GM12891 (cell line): ENCODE measurements around the gene TLE6.

Experiments
- DNase-seq: peaks from one replicate; pipeline ENCODE4 v3.0.0; 2011; ENCODE audit warnings: low spot score; ENCODE audit not compliant: insufficient read length
- FAIRE-seq: peaks from 2 replicates; lab custom pipeline; 2011; peaks lifted over from hg19 to GRCh38; lab: Jason Lieb, UNC
- PAX5 ChIP-seq: IDR thresholded peaks from 2 replicates; pipeline ENCODE4 v1.6.1; 2011; ENCODE audit warnings: low read length, moderate library complexity, mild to moderate bottlenecking; ENCODE audit not compliant: insufficient read depth, severe bottlenecking
- POLR2A ChIP-seq: IDR thresholded peaks from 2 replicates; pipeline ENCODE4 v1.6.1; 2011; ENCODE audit warnings: low read depth, low read length, control low read depth
- POLR2AphosphoS5 ChIP-seq: IDR thresholded peaks from 2 replicates; pipeline ENCODE4 v1.6.1; 2011; ENCODE audit warnings: low read depth, low read length, control low read depth
- POU2F2 ChIP-seq: IDR thresholded peaks from 2 replicates; pipeline ENCODE4 v1.6.1; 2011; ENCODE audit warnings: low read depth, mild to moderate bottlenecking, control low read depth, low read length, moderate library complexity
- SPI1 ChIP-seq: IDR thresholded peaks from 2 replicates; pipeline ENCODE4 v1.6.1; 2011; ENCODE audit warnings: low read depth, low read length, control low read depth
- TAF1 ChIP-seq: IDR thresholded peaks from 2 replicates; pipeline ENCODE4 v1.6.1; 2011; ENCODE audit warnings: low read depth, low read length, control low read depth

TLE6 gene

DNA sequence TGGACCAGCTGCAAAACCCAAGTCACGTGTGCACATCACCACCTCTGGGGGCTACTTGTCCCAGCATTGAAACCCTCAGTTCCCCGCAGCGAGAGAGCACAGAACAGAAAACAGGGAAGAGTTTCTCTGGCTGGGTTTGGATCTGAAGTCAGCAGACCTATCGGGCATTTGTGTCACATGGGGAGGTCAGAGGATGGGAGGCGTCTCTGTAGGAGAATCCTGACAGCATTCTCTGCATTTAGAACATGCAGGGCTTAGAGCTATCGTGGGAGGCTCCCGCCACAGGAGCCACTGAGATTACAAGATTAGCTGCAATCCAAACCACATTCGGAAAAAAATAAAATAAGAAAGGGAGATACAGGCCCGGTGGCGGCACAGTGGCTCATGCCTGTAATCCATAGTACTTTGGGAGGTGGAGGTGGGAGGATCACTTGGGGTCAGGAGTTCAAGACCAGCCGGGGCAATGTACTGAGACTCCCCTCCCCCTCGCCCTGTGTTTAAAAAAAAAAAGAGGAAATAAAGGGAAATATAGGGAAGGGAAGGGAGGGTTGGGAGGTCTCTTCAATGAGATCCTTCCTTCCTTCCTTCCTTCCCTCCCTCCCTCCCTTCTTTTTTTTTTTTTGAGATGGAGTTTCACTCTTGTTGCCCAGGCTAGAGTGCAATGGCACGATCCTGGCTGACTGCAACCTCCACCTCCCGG lies 2.9 kb upstream of the TLE6 start:
- TF ChIP-seq POLR2A, result no peak
- TF ChIP-seq SPI1, result no peak
- TF ChIP-seq POU2F2, result no peak
- TF ChIP-seq POLR2AphosphoS5, result no peak
- FAIRE-seq (no peak), DNase-seq (no peak)

DNA sequence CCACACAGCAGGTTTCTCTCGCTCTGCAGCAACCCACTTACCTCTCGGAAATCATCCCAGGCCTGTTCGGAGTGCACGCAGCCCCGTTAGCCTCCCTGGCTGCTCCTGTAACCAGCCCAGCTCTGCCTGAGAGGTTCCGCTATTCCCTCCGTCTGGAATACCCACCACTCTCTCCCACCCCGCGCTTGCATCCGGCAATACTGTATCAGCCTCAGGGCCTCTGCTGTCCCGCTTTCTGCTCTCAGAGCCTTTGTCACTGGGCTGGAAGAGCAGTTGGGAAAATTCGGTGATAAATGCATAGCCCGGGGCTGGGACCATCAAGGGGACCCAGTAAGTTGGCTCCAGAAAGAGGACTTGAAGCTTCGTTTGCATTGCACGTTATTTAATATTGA lies 759 bp upstream of the TLE6 start:
- FAIRE-seq, result no peak
- no peak for DNase-seq
- TF ChIP-seq POLR2A (no peak), PAX5 (no peak), SPI1 (no peak), TAF1 (no peak), POU2F2 (no peak), POLR2AphosphoS5 (no peak)

DNA sequence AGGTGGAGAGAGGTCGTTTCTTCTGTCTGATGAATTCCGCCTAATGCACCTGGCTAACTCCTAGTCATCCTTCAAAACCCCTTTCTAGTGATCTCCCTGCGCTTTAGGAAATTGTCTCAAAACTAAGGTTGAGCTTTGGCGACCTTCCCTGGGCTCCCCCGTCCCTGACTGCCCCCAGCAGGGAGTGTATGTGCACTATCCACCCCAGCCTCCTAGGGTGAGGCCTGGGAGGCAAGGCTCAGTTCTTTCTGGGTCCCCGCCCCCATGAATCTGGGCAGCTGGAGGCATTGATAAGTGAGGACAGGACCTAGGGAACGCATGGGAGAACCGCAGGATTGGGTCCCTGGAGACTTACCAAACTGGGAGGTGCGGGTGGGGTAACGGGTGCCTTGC lies 378 bp downstream of the TLE6 start:
- no peak for DNase-seq
- TF ChIP-seq PAX5, result no peak
- TF ChIP-seq TAF1, result no peak
- TF ChIP-seq POLR2A, result no peak
- TF ChIP-seq POU2F2, result no peak
- no peak for TF ChIP-seq SPI1
- no peak for TF ChIP-seq POLR2AphosphoS5
- no peak for FAIRE-seq

DNA sequence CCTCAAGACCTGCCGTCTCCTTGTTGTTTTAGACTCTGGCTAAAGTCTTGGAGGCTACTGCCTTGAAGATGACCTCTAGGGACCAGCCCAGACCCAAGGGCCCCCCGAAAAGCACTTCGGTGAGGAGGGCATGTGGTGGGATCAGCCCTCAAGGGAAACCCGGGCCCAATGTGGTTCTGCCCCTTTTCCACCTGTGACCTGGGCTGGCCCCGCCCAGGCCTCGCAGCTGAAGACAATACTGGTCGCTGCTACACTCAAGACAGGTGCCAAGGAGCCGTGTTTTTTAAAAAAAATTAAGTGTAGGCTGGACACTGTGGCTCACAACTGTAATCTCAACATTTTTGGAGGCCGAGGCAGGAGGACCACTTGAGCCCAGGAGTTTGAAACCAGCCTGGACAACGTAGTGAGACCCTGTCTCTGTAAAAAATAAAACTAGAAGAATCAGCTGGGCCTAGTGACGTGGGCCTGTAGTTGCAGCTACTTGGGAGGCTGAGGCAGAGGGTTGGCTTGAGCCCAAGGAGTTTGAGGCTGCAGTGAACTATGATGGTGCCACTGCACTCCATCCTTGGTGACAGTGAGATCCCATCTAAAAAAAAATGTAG lies 903 bp downstream of the TLE6 start:
- DNase-seq (no peak), FAIRE-seq (no peak)
- TF ChIP-seq POU2F2, result no peak
- TF ChIP-seq POLR2AphosphoS5, result no peak
- no peak for TF ChIP-seq SPI1
- no peak for TF ChIP-seq TAF1
- no peak for TF ChIP-seq PAX5
- TF ChIP-seq POLR2A, result no peak

DNA sequence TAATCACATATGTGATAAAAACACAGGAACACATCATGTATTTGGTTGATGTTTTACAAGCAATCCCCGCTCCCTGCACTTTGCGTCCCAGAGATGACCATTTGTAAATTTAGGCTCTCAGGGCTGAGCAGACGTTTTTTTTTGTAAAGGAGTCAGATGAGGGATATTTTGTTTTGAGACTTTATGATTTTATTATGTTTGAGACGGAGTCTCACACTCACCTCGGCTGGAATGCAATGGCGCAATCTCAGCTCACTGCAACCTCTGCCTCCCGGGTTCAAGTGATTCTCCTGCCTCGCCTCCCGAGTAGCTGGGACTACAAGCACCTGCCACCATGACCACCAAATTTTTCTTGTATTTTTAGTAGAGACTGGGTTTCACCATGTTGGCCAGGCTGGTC lies 1.4 kb downstream of the TLE6 start:
- no peak for TF ChIP-seq POU2F2
- TF ChIP-seq PAX5, result no peak
- no peak for TF ChIP-seq POLR2A
- no peak for TF ChIP-seq SPI1
- no peak for TF ChIP-seq POLR2AphosphoS5
- no peak for TF ChIP-seq TAF1
- no peak for FAIRE-seq
- no peak for DNase-seq

DNA sequence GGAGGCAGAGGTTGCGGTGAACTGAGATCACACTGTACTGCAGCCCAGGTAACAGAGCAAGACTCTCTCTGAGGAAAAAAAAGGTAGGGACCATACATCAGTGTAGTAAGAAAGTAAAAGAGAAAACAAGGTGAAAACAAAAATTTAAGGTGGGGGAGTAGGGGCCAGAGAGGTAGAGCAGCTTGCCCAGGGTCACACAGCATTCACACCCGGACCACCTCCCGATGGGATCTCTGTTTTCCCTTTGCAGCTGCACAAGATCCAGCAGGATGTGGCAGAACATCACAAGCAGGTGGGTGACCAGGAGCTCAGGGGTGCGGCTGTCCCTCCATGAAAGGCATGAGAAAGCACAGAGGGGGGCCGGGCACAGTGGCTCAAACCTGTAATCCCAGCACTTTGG lies 4.5 kb downstream of the TLE6 start:
- DNase-seq (no peak), FAIRE-seq (no peak)
- TF ChIP-seq PAX5, result no peak
- no peak for TF ChIP-seq TAF1

DNA sequence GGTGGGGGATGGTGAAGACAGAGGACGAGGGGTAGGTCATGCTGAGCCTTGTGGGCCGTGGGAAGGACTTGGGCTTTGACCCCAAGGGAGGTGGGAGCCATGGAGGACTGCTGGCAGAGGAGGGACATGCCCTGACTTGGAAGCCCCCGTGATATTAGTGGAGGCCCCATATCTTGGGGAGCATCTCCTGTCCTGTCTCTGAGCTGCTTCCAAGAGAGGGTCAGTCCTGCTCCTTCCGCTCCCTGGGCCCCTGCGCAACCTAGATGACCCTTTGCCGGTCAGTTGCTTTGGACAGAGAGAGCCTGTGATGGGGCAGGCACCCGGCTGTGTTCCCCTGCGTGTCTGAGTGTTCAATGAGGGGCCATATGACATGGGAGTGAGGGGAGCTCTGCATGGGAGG lies 5.2 kb downstream of the TLE6 start:
- FAIRE-seq (no peak), DNase-seq (no peak)
- TF ChIP-seq PAX5 (no peak), SPI1 (no peak), POLR2A (no peak), POU2F2 (no peak), TAF1 (no peak), POLR2AphosphoS5 (no peak)

DNA sequence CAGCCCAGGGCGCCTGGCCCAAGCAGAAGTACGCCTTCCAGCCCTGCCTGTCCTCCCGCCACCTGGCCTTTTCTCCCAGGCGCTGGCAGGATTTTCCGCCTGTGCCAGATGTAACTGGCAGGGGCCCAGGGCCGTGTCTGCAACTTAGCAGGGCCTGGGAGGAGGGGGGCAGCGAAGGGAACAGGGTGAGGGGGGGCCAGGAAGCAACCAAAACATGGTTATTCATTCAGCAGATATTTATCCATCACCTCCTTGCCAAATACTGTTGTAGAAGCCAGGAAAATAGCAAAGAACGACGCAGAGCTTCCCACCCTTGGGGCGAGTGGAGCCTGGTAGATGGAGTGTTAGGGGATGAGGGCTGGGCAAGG lies 5.6 kb downstream of the TLE6 start:
- FAIRE-seq, result no peak
- no peak for TF ChIP-seq TAF1
- no peak for TF ChIP-seq POU2F2
- TF ChIP-seq PAX5, result no peak
- TF ChIP-seq POLR2A, result no peak
- TF ChIP-seq POLR2AphosphoS5, result no peak
- TF ChIP-seq SPI1, result no peak
- no peak for DNase-seq

DNA sequence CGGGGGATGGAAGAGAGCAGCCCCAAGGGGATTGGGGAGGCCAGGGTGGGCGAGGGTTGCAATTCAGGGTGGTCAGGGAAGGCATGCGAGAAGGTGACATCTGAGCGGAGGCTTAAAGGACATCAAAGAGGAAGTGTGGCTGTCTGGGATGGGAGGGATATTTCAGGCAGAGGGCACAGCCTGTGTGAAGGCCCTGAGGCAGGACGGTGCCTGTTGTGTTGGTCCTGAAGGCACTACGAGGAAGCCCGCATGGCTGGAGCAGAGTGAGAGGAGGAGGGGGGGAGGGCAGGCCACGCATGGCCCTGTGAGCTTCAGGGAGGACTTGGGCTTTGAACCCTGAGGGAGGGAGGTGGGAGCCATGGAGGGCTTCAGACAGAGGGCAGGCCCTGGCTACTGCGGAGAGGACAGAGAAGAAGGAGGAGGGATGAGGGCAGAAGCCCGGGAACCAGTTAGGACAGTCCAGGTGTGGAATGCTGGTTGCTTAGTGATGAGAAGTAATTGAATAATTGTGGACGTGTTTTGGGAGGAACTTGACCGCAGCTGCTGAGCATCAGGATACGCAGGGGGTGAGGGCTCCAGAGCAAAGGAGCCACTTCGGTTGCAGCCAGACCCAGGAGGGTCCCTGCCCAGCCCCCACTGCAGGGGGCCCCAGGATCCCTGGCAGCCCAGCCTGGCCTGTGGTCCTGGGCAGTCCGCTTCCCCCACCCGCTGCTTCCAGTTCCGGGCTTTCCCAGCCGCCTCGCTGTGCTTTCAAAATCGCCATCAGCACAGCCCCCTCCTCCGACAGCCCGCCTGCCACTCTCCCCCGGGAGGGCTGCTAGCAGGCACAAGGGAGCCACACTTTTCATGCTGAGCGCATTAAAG lies 6.2 kb downstream of the TLE6 start:
- no peak for DNase-seq
- TF ChIP-seq TAF1 (no peak), SPI1 (peak; percentile 55; the same call in 1 of the 2 replicates)
- peak; percentile 28 for FAIRE-seq

DNA sequence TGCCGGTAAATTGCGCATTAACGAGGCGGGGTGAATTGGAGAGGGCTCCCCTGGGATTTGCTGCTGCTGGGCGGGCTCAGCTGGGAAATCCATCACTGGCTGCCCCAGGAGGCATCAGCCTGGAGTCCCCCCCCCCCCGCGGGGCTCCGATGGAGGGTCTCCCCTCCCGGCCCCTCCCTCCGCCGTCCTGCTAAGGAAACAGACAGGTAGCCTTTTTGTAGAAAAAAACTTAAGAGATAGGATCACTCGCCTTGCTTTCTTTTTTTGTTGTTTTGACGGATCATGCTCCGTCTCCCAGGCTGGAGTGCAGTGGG lies 6.8 kb downstream of the TLE6 start:
- FAIRE-seq (no peak), DNase-seq (no peak)
- TF ChIP-seq PAX5 (no peak), SPI1 (no peak)

DNA sequence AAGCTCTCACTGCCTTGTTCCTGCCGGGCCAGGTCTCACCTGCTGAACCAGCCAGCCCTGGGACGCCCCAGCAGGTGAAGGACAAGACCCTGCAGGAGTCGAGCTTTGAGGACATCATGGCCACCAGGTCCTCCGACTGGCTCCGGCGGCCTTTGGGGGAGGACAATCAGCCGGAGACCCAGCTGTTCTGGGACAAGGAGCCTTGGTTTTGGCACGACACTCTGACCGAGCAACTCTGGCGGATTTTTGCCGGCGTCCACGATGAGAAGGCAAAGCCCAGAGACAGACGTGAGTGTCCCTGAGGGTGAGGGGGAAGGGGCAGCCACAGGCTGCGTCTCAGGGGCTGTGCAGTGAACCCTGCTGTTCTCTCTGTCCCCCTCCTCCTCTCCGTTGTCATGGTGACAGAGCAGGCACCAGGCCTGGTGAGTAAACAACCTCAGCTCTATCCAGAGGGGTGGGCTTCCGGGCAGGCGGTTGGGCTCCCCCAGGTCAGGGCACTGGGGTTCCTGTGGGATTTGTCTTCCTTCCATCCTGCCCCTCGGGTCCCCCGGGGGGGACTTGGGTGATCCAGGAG lies 9.7 kb downstream of the TLE6 start:
- FAIRE-seq, result no peak
- DNase-seq, result no peak
- TF ChIP-seq PAX5 (no peak), TAF1 (no peak), POU2F2 (no peak), SPI1 (no peak), POLR2A (no peak), POLR2AphosphoS5 (no peak)
